ENCODE results near the gene SNX5. TPM values are rescaled to one million over a fixed set of nuclear protein-coding genes. Genes with fewer than 3 reads are reported as not detected.

The SNX5 gene
- 90.8 TPM for total RNA-seq (2021; ENCODE audit: unreplicated experiment)
- polyA plus RNA-seq (2012; ENCODE audit: insufficient read length), result 54.6 TPM
- Bru-seq, nascent RNA, result percentile 99 among the genes with signal in this experiment
- percentile 98 among the genes with signal in this experiment for BruChase-seq, experiment 1, labeled RNA remaining after a 2-hour chase
- percentile 95 among the genes with signal in this experiment for BruChase-seq, experiment 2, labeled RNA remaining after a 6-hour chase
- long read RNA-seq, transcript SNX5-201 (13 exons, 2,270 nt), result major isoform, 60 of 136 reads
- long read RNA-seq, transcript SNX5-202 (14 exons, 2,288 nt), result minor isoform, 39 of 136 reads
- long read RNA-seq, partial matches to known transcripts, result 10 of 136 reads
- long read RNA-seq, other reads (novel, unspliced or antisense), result 19 of 136 reads

- peak; percentile 64 for TF ChIP-seq SIN3A (IDR thresholded peaks at IDR 0.05; ENCODE audit: borderline replicate concordance, insufficient read depth, low read depth, low read length)
- 0 out of 4 replicates have a peak, but pooled peaks of 1 of the 2 experiments have one; percentile 7 for TF ChIP-seq REST (IDR thresholded peaks at IDR 0.05; ENCODE audit: insufficient read depth in 1 of 2, low read depth in 2 of 2, low read length in 1 of 2)
- peak; percentile 84; the same call in 1 of the 2 replicates for TF ChIP-seq TCF7L2 (IDR thresholded peaks at IDR 0.05; ENCODE audit: low read depth, low read length)
- TF ChIP-seq POLR2AphosphoS5 (IDR thresholded peaks at IDR 0.05; ENCODE audit: low read depth, low read length), result peak; percentile 99
- no peak for TF ChIP-seq CTCF (IDR thresholded peaks at IDR 0.05)
- no TSS peak for BruUV-seq (replicated peaks)
- Histone ChIP-seq H3K4me3 (ENCODE audit: low read depth in 2 of 2, low read length in 2 of 2) (peak within 1 kb of the TSS; percentile 95 to 97), H3K36me3 (ENCODE audit: control insufficient read depth, insufficient read depth, low read length) (peaks cover 10% of the 10 kb centered on the region), H3K27ac (ENCODE audit: low read length) (peak within 1 kb of the TSS; percentile 83), H3K4me1 (ENCODE audit: control insufficient read depth, insufficient read depth, low read length) (peaks cover 40% of the 10 kb centered on the region), H3K27me3 (ENCODE audit: control insufficient read depth, insufficient read depth, low read length) (no peaks in the 10 kb centered on the region), H3K9me3 (ENCODE audit: control insufficient read depth, insufficient read depth, low read depth, low read length) (no peaks in the 10 kb centered on the region)
- peak; percentile 95 for ATAC-seq
- CTCF ChIA-PET, result interaction anchor here (0.6 kb wide), 1 partner anchor 937 kb away, joined by 7 read pairs; no protein-coding TSS in a partner anchor
- POLR2A ChIA-PET, result no interaction called here
- DNase-seq (ENCODE audit: low read depth, low spot score), result peak; percentile 98
- in situ Hi-C loops (cut with HindIII; ENCODE audit: low pct_unique_long_range_greater_than_20kb, low sequenced_read_pairs), result no loop called here
- intact Hi-C loops (cut with micrococcal nuclease; ENCODE audit: unreplicated experiment), result no loop called here
Measured at GRCh38 chr20:17968366-17969277, at the start of gene SNX5, which contains the start of gene MGME1. SNX5 (minus strand) TSS chr20:17968794; CDS start chr20:17968425, 369 bp downstream. MGME1 (plus strand) TSS chr20:17969018; CDS start chr20:17969860, 842 bp downstream.

GRCh38 chr20:18018100-18018499 is 49.5 kb upstream of the SNX5 start:
- DNase-seq (ENCODE audit: low read depth, low spot score) (no peak), ATAC-seq (no peak)
- Histone ChIP-seq H3K27ac (ENCODE audit: low read length) (no peak overlapping the region), H3K27me3 (ENCODE audit: control insufficient read depth, insufficient read depth, low read length) (no peaks in the 10 kb centered on the region), H3K4me1 (ENCODE audit: control insufficient read depth, insufficient read depth, low read length) (no peaks in the 10 kb centered on the region), H3K9me3 (ENCODE audit: control insufficient read depth, insufficient read depth, low read depth, low read length) (no peaks in the 10 kb centered on the region), H3K36me3 (ENCODE audit: control insufficient read depth, insufficient read depth, low read length) (no peaks in the 10 kb centered on the region), H3K4me3 (ENCODE audit: low read depth in 2 of 2, low read length in 2 of 2) (no peak overlapping the region)
- BruUV-seq (replicated peaks), result no TSS peak
- ChIA-PET POLR2A (no interaction called here), CTCF (interaction anchor here (0.6 kb wide), 1 partner anchor 336 kb away, joined by 4 read pairs; the partner anchor contains the start of gene RRBP1)
- in situ Hi-C loops (cut with HindIII; ENCODE audit: low pct_unique_long_range_greater_than_20kb, low sequenced_read_pairs) (no loop called here), intact Hi-C loops (cut with micrococcal nuclease; ENCODE audit: unreplicated experiment) (no loop called here)
- TF ChIP-seq CTCF (IDR thresholded peaks at IDR 0.05) (no peak), REST (IDR thresholded peaks at IDR 0.05; ENCODE audit: insufficient read depth in 1 of 2, low read depth in 2 of 2, low read length in 1 of 2) (no peak), SIN3A (IDR thresholded peaks at IDR 0.05; ENCODE audit: borderline replicate concordance, insufficient read depth, low read depth, low read length) (no peak), TCF7L2 (IDR thresholded peaks at IDR 0.05; ENCODE audit: low read depth, low read length) (no peak), POLR2AphosphoS5 (IDR thresholded peaks at IDR 0.05; ENCODE audit: low read depth, low read length) (no peak)
